Keratinocyte (primary cell): Measurements from ENCODE around the gene BMAL2.

Source experiments
- EZH2 ChIP-seq: IDR thresholded peaks from one replicate; pipeline ENCODE4 v1.6.1; 2012; ENCODE audit warnings: inconsistent platforms, mild to moderate bottlenecking, low read length, moderate library complexity
- TF ChIP-seq, protein P1 (sequence below), 3 experiments: IDR thresholded peaks in 1 of 3; conservative IDR thresholded peaks in 1 of 3; optimal IDR thresholded peaks in 1 of 3; 2 replicates in 2 of 3; 3 replicates in 1 of 3; pipeline versions ENCODE3 to v1.5.1; 2011; ENCODE audit warnings: low read length in 3 of 3, mild to moderate bottlenecking in 3 of 3, moderate library complexity in 2 of 3, control low read depth in 1 of 3, inconsistent platforms in 1 of 3; ENCODE audit not compliant: insufficient read depth in 2 of 3; ENCODE audit errors: extremely low read depth in 1 of 3

DNA sequence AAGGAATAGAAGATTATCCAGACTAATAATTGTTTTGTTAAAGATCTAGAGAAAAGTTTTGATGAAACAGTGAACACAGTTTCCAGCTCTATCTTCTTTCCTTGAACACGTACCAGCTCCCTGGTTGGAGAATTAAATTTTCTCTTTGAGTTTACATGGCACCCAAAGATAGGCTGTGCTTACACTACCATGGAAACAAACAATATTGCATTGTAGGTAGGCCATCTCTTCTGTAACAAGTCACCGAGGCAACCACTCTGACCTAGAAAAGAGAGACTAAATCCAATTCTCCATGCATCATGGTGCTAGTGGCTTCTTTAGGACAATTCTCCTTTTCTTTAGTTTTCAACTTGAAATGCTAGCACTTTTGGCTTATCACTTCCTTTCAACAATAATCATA lies 9.9 kb downstream of the BMAL2 start:
- TF ChIP-seq, protein P1, sequence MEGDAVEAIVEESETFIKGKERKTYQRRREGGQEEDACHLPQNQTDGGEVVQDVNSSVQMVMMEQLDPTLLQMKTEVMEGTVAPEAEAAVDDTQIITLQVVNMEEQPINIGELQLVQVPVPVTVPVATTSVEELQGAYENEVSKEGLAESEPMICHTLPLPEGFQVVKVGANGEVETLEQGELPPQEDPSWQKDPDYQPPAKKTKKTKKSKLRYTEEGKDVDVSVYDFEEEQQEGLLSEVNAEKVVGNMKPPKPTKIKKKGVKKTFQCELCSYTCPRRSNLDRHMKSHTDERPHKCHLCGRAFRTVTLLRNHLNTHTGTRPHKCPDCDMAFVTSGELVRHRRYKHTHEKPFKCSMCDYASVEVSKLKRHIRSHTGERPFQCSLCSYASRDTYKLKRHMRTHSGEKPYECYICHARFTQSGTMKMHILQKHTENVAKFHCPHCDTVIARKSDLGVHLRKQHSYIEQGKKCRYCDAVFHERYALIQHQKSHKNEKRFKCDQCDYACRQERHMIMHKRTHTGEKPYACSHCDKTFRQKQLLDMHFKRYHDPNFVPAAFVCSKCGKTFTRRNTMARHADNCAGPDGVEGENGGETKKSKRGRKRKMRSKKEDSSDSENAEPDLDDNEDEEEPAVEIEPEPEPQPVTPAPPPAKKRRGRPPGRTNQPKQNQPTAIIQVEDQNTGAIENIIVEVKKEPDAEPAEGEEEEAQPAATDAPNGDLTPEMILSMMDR (optimal IDR thresholded peaks at IDR 0.05 in 1 of 3, IDR thresholded peaks at IDR 0.05 in 1 of 3, conservative IDR thresholded peaks at IDR 0.05 in 1 of 3; ENCODE audit: extremely low read depth in 1 of 3, insufficient read depth in 2 of 3, low read length in 3 of 3) = no peak
- no peak for TF ChIP-seq EZH2
